ENCODE data around the gene CCDC9B.

DNA sequence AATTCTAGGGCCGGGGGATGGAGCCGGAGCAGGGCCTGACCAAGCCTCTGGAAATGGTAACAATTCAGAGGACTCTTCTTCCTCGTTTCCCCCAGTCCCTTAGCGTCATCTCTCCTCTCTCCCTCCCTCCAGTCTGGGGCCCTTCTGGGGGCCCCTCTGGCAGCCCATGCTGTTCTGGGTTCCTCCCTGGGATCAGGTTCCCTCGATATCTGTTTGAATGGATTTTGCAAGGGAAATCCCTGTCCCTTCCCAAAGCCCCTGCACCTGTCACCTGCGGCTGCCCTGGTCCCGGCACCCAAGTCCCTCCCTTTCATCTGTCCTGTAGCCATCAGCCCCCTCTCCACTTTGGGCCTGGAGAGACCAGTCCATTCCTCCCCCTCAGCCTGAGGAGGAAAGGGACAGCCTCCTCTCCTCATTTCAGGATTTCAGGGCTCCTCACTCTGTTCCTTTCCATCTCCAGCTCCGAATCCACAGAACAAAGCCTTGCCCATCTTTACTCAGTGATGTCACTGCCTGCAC, 31.3 kb downstream of the CCDC9B start:
- TF ChIP-seq, protein P1, sequence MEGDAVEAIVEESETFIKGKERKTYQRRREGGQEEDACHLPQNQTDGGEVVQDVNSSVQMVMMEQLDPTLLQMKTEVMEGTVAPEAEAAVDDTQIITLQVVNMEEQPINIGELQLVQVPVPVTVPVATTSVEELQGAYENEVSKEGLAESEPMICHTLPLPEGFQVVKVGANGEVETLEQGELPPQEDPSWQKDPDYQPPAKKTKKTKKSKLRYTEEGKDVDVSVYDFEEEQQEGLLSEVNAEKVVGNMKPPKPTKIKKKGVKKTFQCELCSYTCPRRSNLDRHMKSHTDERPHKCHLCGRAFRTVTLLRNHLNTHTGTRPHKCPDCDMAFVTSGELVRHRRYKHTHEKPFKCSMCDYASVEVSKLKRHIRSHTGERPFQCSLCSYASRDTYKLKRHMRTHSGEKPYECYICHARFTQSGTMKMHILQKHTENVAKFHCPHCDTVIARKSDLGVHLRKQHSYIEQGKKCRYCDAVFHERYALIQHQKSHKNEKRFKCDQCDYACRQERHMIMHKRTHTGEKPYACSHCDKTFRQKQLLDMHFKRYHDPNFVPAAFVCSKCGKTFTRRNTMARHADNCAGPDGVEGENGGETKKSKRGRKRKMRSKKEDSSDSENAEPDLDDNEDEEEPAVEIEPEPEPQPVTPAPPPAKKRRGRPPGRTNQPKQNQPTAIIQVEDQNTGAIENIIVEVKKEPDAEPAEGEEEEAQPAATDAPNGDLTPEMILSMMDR (IDR thresholded peaks at IDR 0.05) = no peak
- TF ChIP-seq POLR2AphosphoS5 (IDR thresholded peaks at IDR 0.05) = no peak

Data from stomach (tissue), 4 donors.